Astrocyte of the hippocampus (primary cell): ENCODE measurements around the gene CTNNA3.
"Not testable (repeated sequence)": the region's sequence is repeated elsewhere in the genome, so short reads cannot be mapped to it uniquely, and the experiment has no call there.

Source experiments
- DNase-seq: peaks from one replicate; pipeline ENCODE4 v3.0.0; 2011; ENCODE audit warnings: low read depth, low spot score

Gene CTNNA3

DNA sequence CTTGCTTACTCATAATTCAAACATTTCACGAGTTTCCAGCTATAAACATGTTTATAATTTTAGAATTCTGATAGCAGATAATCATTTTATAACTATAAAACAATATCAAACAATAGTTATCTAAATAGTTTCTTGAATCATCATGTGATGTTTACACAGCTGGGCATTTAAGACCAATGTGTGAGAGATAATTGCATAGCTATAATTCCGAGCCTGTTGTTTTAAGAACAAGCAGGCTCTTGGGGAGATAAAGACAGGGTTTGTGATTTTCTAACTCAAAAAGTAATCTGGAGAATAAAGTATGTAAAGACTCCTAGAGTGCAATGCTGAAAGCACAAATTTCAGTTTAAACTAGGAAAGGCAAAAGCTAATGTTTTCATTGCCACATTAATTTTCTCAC, 439.0 kb downstream of the CTNNA3 start:
- peak; percentile 7 for DNase-seq

DNA sequence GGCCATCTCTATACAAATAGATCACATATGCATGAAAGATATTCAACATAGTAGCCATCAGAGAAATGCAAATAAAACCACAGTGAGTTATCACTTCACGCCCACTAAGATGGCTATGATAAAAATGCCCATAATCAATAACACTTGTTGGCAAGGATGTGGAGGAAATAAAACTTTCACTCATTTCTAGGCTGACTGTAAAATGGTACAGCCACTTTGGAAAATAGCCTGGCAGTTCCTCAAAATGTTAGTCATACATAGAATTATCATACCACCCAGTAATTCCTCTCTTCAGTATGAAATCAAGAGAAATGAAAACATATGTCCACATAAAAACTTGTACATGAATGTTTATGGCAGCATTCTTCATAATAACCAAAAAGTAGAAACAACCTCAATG, 445.3 kb downstream of the CTNNA3 start:
- no peak for DNase-seq

DNA sequence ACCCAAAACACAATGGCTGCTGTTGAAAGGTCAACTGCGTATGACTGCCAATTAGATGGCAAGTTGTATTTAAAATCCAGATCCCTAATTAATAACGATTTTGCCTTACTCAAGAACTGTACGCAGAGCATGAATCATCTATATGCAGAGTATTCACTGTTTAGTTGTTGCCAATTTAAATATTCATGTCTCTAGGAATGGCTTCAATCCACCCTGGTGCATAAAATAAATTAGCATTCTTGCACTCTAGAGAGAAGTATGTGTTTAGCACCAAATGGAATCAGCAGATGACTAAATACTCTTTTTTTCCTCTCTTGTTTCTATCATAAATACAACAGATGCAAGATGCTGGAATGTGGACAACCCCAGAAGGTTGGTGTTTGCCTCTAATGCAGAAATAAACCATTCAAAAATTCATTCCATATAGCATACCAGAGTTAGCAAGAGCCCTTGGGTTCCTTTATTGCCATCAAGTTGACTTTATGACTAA, 449.9 kb downstream of the CTNNA3 start:
- no peak for DNase-seq

DNA sequence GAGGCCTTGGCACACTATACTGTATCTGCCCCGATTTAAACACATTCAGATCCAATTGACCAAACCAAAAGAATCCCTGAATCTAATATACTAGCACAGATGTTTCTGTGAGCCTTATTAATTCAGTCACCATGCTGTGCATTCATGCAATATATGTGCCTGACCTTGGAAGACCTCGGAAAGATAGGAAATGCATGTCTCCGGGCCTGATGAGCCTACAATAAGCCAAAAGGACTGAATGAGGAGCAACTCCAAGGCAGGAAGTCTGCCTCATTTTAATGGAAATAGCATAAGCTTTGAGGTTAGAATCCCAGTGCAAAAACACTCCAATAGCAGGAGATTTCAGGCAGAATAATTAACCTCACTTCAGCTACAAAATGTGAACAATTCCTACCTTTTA, 453.5 kb downstream of the CTNNA3 start:
- DNase-seq = peak; percentile 2

- DNase-seq = no peak
Observed at GRCh38 chr10:67241451-67241850, 454.5 kb downstream of the CTNNA3 start.

- peak; percentile 49 for DNase-seq
Observed at GRCh38 chr10:67239864-67240497, 456.0 kb downstream of the CTNNA3 start.

- not testable (repeated sequence) for DNase-seq
Observed at GRCh38 chr10:67230680-67231500, 465.1 kb downstream of the CTNNA3 start.

- DNase-seq = no peak
Observed at GRCh38 chr10:67225226-67225625, 470.8 kb downstream of the CTNNA3 start.

GRCh38 chr10:67224553-67224952, 471.4 kb downstream of the CTNNA3 start:
- DNase-seq = no peak

- DNase-seq = no peak
Observed at GRCh38 chr10:67222934-67223333, 473.1 kb downstream of the CTNNA3 start.

DNA sequence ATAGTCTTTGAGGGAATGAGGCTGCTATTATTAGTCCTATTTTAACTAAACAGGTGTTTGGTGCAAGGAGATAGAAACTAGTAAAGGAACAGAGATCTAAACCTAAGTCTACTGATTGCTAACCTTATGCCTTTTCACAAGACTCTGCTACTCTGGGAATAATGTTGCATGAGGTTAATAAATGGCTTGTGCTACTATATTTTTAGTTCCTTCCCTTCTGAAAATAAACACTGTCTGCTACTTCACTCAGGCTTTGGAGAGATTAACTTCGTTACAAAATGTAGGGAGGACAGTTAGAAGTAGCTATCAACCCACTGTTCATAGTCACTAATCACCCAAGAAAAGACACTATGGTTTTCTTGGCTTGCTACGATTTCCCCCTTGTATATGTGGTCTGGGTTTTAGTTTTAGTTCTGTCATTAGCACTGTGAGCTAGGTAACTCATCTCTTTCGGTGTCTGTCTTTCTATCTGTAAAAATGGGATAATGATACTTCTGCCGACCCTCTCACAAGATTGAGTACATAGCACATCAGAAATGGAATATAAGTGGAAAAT, 474.0 kb downstream of the CTNNA3 start:
- DNase-seq = no peak

GRCh38 chr10:67211680-67212079, 484.3 kb downstream of the CTNNA3 start:
- DNase-seq = no peak

DNA sequence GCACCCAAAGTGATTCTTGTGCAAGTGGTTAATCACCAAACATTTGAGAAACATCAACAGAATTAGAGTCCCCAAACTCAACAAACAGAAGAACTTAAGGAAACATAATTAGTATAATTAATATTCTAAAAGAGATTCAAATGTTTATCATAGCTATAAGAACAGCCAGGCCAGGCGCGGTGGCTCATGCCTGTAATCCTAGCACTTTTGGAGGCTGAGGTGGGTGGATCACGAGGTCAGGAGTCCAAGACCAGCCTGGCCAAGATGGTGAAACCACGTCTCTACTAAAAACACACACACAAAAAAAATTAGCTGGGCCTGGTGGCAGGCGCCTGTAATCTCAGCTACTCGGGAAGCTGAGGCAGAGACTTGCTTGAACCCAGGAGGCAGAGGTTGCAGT, 488.1 kb downstream of the CTNNA3 start:
- DNase-seq = not testable (repeated sequence)

- no peak for DNase-seq
Observed at GRCh38 chr10:67200913-67201564, 495.0 kb downstream of the CTNNA3 start.

- DNase-seq = no peak
Observed at GRCh38 chr10:67175354-67175753, 520.6 kb downstream of the CTNNA3 start.

DNA sequence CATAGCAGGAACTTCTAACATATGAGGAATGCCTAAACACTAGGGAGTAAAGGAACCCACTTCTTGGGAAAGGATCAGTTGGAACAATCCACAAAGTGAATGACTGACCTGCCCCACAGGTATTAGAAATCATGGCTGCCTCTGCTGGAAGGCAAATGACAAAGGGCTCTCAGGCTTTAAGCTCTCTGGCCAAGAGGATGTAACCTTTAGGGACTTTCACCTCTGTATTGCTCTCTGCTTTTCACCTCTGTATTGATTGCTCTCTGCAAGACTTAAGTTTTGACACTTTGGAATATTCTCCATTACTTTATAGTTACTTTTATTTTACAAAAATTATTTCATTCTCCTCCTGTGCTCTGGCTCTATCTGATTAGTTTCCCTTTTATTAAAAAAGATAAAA, 522.2 kb downstream of the CTNNA3 start:
- no peak for DNase-seq

DNA sequence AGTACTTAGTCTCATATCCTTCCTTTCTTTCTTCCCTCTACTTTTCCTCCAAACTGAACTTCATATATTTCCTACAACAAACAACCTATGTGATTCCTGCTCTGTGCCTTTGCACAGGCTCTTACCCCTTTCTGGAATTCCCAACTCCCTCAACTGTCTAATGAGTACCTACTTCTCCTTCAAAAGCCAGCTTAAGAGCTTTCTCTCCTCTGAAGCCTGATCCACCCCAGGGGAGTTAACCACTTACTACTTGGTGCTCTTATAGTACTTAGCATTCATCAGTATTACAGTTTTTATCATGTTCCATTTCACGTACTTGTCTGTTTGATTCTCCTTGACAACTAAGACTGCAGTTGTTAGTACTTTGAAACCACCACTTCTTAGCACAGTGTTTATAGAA, 524.0 kb downstream of the CTNNA3 start:
- no peak for DNase-seq

GRCh38 chr10:67156239-67156638, 539.8 kb downstream of the CTNNA3 start:
- no peak for DNase-seq

DNA sequence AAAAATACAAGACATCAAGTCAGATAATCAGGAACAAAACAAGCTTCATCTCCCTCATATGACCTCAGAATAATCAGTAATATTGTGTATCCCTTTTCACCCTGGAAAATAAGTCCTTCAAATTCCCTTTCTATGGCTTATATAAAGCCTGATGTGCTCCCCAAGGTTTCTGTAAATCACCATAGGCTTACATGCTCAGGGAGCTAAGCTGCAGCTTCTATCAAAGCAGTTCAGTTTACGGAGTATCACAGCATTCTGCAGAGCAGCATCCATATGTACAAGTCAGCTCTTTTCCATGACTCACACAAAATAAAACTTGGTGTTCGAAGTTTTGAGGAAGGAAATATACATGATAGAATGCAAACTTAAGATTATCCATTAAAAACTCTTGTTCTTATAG, 544.5 kb downstream of the CTNNA3 start:
- DNase-seq = no peak

DNA sequence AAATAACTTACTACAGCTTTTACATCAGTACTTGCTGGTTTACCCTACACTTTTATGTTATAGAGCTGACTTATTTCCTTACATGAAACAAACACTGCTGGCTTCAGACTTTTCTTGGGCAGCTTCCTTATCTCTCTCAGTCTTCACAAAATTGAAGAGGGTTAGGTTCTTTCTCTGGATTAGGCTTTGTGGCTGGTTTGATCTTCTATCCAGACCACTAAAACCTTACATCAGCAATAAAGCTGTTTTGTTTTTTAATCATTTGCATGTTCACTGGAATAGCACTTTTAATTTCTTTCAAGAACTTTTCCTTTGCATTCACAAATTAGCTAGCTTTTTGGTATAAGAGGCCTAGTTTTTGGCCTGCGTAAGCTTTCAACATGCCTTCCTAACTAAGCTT, 551.5 kb downstream of the CTNNA3 start:
- DNase-seq = no peak

DNA sequence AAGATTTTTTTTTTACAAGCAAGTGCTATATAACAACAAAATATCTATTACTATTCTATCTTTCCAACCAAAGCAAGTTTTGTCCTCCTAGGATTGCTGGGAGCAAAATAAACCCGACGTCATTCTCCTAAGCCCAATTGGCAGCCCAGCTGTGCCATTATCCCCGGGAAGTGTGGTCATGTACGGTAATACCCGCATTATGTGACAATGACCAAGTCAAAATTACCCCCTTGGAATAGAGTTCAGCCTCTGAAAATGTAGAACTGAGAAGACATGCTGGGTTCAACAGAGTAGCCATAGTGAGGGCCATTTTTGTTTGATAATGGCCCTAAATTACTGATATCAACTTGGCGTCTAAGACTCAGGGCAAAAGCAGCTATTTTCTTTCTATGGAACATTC, 554.7 kb downstream of the CTNNA3 start:
- no peak for DNase-seq

- DNase-seq = no peak
Observed at GRCh38 chr10:67140641-67141040, 555.4 kb downstream of the CTNNA3 start.
